H1 (cell line): ENCODE data around the gene SH3D19. TPM values are rescaled to one million over a fixed set of nuclear protein-coding genes. Genes with fewer than 3 reads are reported as not detected.

Source experiments
- CTCF ChIA-PET: fragments of 300-600 bp; sonication (Branson Sonifier 250); formaldehyde crosslinking; loops from one replicate; lab custom pipeline; 2021; ENCODE audit not compliant: partially characterized antibody; lab: Charles Lee
- POLR2A ChIA-PET: fragments of 300-600 bp; sonication (Branson Sonifier 250); formaldehyde crosslinking; loops from one replicate; lab custom pipeline; 2021; ENCODE audit warnings: inconsistent platforms; ENCODE audit not compliant: partially characterized antibody; lab: Charles Lee
- DNase-seq, 2 experiments: peaks; one replicate each; pipeline versions ENCODE4 v3.0.0 to v3.0.0-alpha.2; 2010 to 2022; ENCODE audit warnings: low spot score in 2 of 2, low read depth in 1 of 2, mixed read lengths in 1 of 2
- FAIRE-seq: peaks from 2 replicates; lab custom pipeline; 2011; peaks lifted over from hg19 to GRCh38; lab: Jason Lieb, UNC
- H2AFZ ChIP-seq: 2 replicates; pipeline ENCODE4 v1.8.1; 2012; ENCODE audit warnings: low read length, inconsistent platforms
- H2AK5ac ChIP-seq: 2 replicates; pipeline ENCODE4 v1.6.1; 2013; ENCODE audit warnings: low read depth, low read length
- H2BK120ac ChIP-seq: replicated peaks from 2 replicates; pipeline ENCODE3; 2013; ENCODE audit warnings: low read depth, low read length, inconsistent platforms
- H2BK12ac ChIP-seq: 2 replicates; pipeline ENCODE4 v1.6.1; 2013; ENCODE audit warnings: low read depth, low read length
- H2BK15ac ChIP-seq: 2 replicates; pipeline ENCODE4 v1.6.1; 2013; ENCODE audit warnings: low read length
- H2BK20ac ChIP-seq: 2 replicates; pipeline ENCODE4 v1.6.1; 2013; ENCODE audit warnings: low read length
- H2BK5ac ChIP-seq: 2 replicates; pipeline ENCODE4 v1.6.1; 2013; ENCODE audit warnings: low read depth, low read length
- H3K14ac ChIP-seq: 2 replicates; pipeline ENCODE4 v1.6.1; 2013; ENCODE audit warnings: inconsistent platforms; ENCODE audit not compliant: insufficient read length
- H3K18ac ChIP-seq: 2 replicates; pipeline ENCODE4 v1.6.1; 2013; ENCODE audit warnings: low read length; ENCODE audit errors: extremely low read depth
- H3K23ac ChIP-seq: 2 replicates; pipeline ENCODE4 v1.6.1; 2013; ENCODE audit warnings: inconsistent platforms; ENCODE audit not compliant: insufficient read length
- H3K23me2 ChIP-seq: 2 replicates; pipeline ENCODE4 v1.6.1; 2013; ENCODE audit warnings: low read depth, low read length
- H3K27ac ChIP-seq: 2 replicates; pipeline ENCODE4 v1.6.1; 2011; ENCODE audit warnings: low read depth, low read length, inconsistent platforms
- H3K27me3 ChIP-seq, 4 experiments: replicated peaks in 1 of 4; 1 replicate in 1 of 4; 2 replicates in 3 of 4; pipeline versions ENCODE4 v1.6.1 to v1.8.1; 2011 to 2013; ENCODE audit warnings: low read length in 3 of 4, mild to moderate bottlenecking in 3 of 4, inconsistent platforms in 2 of 4, mixed read lengths in 2 of 4, moderate library complexity in 1 of 4; ENCODE audit not compliant: control insufficient read depth in 3 of 4, insufficient read depth in 3 of 4; ENCODE audit errors: extremely low read depth in 1 of 4
- H3K36me3 ChIP-seq, 4 experiments: 2 replicates each; pipeline versions ENCODE4 v1.6.1 to v1.8.1; 2011 to 2013; ENCODE audit warnings: mild to moderate bottlenecking in 4 of 4, low read length in 3 of 4, moderate library complexity in 2 of 4, control low read depth in 1 of 4, inconsistent platforms in 1 of 4; ENCODE audit not compliant: insufficient read depth in 4 of 4, control insufficient read depth in 2 of 4
- H3K4ac ChIP-seq: replicated peaks from 2 replicates; pipeline ENCODE3; 2013; ENCODE audit warnings: low read length, low read depth, mixed read lengths, inconsistent platforms; ENCODE audit not compliant: insufficient read length
- H3K4me1 ChIP-seq, 4 experiments: replicated peaks in 1 of 4; 1 replicate in 1 of 4; 2 replicates in 3 of 4; pipeline versions ENCODE4 v1.6.1 to v1.8.1; 2011 to 2013; ENCODE audit warnings: low read length in 3 of 4, inconsistent platforms in 2 of 4, mixed read lengths in 1 of 4; ENCODE audit not compliant: insufficient read depth in 4 of 4, control insufficient read depth in 3 of 4
- H3K4me2 ChIP-seq, 2 experiments: 2 replicates each; pipeline versions ENCODE4 v1.6.1 to v1.8.1; 2011 to 2013; ENCODE audit warnings: low read depth in 2 of 2, low read length in 2 of 2, control low read depth in 1 of 2, inconsistent platforms in 1 of 2, mild to moderate bottlenecking in 1 of 2; ENCODE audit not compliant: insufficient read depth in 1 of 2
- H3K4me3 ChIP-seq, 4 experiments: fragments of 200-600, 300-600 bp in 1 of 4; sonication (generic), shearing (Covaris generic), sonication (Bioruptor Twin) in 1 of 4; 2 replicates each; pipeline versions ENCODE4 v1.5.1 to v1.8.1; 2011 to 2016; ENCODE audit warnings: low read length in 4 of 4, low read depth in 3 of 4, control low read depth in 2 of 4, inconsistent platforms in 2 of 4, mild to moderate bottlenecking in 2 of 4, mixed read lengths in 1 of 4, moderate library complexity in 1 of 4; ENCODE audit not compliant: insufficient read depth in 2 of 4; ENCODE audit errors: extremely low read depth in 1 of 4
- H3K56ac ChIP-seq: replicated peaks from 2 replicates; pipeline ENCODE3; 2013; ENCODE audit warnings: low read depth, mild to moderate bottlenecking, mixed read lengths, low read length, inconsistent platforms; ENCODE audit not compliant: insufficient read length
- H3K79me1 ChIP-seq: 2 replicates; pipeline ENCODE4 v1.6.1; 2013; ENCODE audit warnings: low read depth, low read length, control low read depth
- H3K79me2 ChIP-seq, 2 experiments: 2 replicates each; pipeline versions ENCODE4 v1.6.1 to v1.8.1; 2012 to 2013; ENCODE audit warnings: low read length in 2 of 2, mild to moderate bottlenecking in 2 of 2, inconsistent platforms in 1 of 2; ENCODE audit not compliant: insufficient read depth in 2 of 2, control insufficient read depth in 1 of 2
- H3K9ac ChIP-seq, 4 experiments: replicated peaks in 1 of 4; 1 replicate in 1 of 4; 2 replicates in 3 of 4; pipeline versions ENCODE4 v1.6.1 to v1.8.1; 2011 to 2013; ENCODE audit warnings: low read depth in 3 of 4, low read length in 3 of 4, control low read depth in 2 of 4, mild to moderate bottlenecking in 2 of 4, moderate library complexity in 2 of 4, inconsistent platforms in 1 of 4; ENCODE audit errors: extremely low read depth in 1 of 4
- H3K9me3 ChIP-seq, 2 experiments: 2 replicates each; pipeline versions ENCODE4 v1.6.1 to v1.8.1; 2012 to 2013; ENCODE audit warnings: mild to moderate bottlenecking in 2 of 2, moderate library complexity in 2 of 2, control low read depth in 1 of 2, inconsistent platforms in 1 of 2, low read depth in 1 of 2, low read length in 1 of 2, mixed read lengths in 1 of 2; ENCODE audit not compliant: insufficient read depth in 2 of 2
- H4K20me1 ChIP-seq, 2 experiments: replicated peaks in 1 of 2; 2 replicates each; pipeline versions ENCODE3 to v1.8.1; 2011 to 2013; ENCODE audit warnings: inconsistent platforms in 2 of 2, low read length in 2 of 2, mild to moderate bottlenecking in 1 of 2; ENCODE audit not compliant: insufficient read depth in 2 of 2, control insufficient read depth in 1 of 2
- H4K5ac ChIP-seq: 2 replicates; pipeline ENCODE4 v1.6.1; 2013; ENCODE audit warnings: low read length, low read depth, mixed read lengths, inconsistent platforms; ENCODE audit not compliant: insufficient read length
- H4K8ac ChIP-seq: 2 replicates; pipeline ENCODE4 v1.8.0; 2013; ENCODE audit warnings: mild to moderate bottlenecking, moderate library complexity, low read length, inconsistent platforms; ENCODE audit not compliant: insufficient read depth; ENCODE audit errors: extremely low read depth
- H4K91ac ChIP-seq: replicated peaks from 2 replicates; pipeline ENCODE3; 2013; ENCODE audit warnings: low read length, mixed read lengths, inconsistent platforms; ENCODE audit not compliant: insufficient read length
- CBX8 ChIP-seq: fragments of 300-800, 300-1000 bp; sonication (generic); IDR thresholded peaks from 2 replicates; pipeline ENCODE4 v1.7.1; 2016; ENCODE audit warnings: low read depth, low read length, borderline replicate concordance
- CEBPB ChIP-seq: IDR thresholded peaks from 2 replicates; pipeline ENCODE4 v1.6.1; 2012; ENCODE audit warnings: low read depth, low read length
- CHD1 ChIP-seq: IDR thresholded peaks from 2 replicates; pipeline ENCODE4 v1.6.1; 2012; ENCODE audit warnings: low read depth, low read length, improper control_type of control experiment
- JUND ChIP-seq: IDR thresholded peaks from 2 replicates; pipeline ENCODE4 v1.6.1; 2011; ENCODE audit warnings: mild to moderate bottlenecking, improper control_type of control experiment, low read length
- PHF8 ChIP-seq: fragments of 200-600 bp; sonication (generic); conservative IDR thresholded peaks from 2 replicates; pipeline ENCODE4 v1.7.1; 2012; ENCODE audit warnings: low read depth, mild to moderate bottlenecking, inconsistent platforms, low read length, moderate library complexity
- ZNF274 ChIP-seq: IDR thresholded peaks from 2 replicates; pipeline ENCODE4 v1.7.0; 2012; ENCODE audit warnings: low read length, borderline replicate concordance; ENCODE audit errors: extremely low read depth
- WGBS, 2 experiments: shearing (Covaris generic) in 1 of 2; methylation state at CpG; one replicate each; pipeline versions ENCODE4 v1.1.6 to v1.1.7; 2013 to 2015; ENCODE audit warnings: low lambda C conversion rate in 2 of 2, mixed read lengths in 2 of 2, inconsistent platforms in 1 of 2, low coverage in 1 of 2, missing lambda C conversion rate in 1 of 2; ENCODE audit not compliant: insufficient replicate concordance in 2 of 2, insufficient coverage in 1 of 2, insufficient read length in 1 of 2; ENCODE audit errors: extremely low coverage in 1 of 2, missing lambda C conversion rate in 1 of 2; 5-methylcytosine and 5-hydroxymethylcytosine counted together
- polyA plus RNA-seq, 7 experiments: library from polyadenylated mRNA; depleted of rRNA in 3 of 7; stranded (reverse) in 5 of 7; unstranded in 2 of 7; fragments of >200 nt in 5 of 7; fragments of 200-250 nt in 2 of 7; gene quantifications; 1 replicate in 5 of 7; 2 replicates in 1 of 7; 4 replicates in 1 of 7; pipeline versions ENCODE4 v1.2.1 to v1.2.3, GENCODE V29; 2011 to 2013; ENCODE audit warnings: missing spikeins in 2 of 7, mixed read lengths in 2 of 7
- total RNA-seq: library from RNA; stranded (reverse); fragmentation: NEBNext Ultra II Directional; extraction: Animal tissue kit (Norgen Biotek cat#: 25700); gene quantifications from 2 replicates; pipeline ENCODE4 v1.2.1, GENCODE V29; 2021

Gene SH3D19
- total and polyA plus RNA-seq, 2 of the 8 experiments (the other 6 are each of a cell fraction or from before 2014, with no cell fraction given): 11.7 to 51.3 TPM

DNA sequence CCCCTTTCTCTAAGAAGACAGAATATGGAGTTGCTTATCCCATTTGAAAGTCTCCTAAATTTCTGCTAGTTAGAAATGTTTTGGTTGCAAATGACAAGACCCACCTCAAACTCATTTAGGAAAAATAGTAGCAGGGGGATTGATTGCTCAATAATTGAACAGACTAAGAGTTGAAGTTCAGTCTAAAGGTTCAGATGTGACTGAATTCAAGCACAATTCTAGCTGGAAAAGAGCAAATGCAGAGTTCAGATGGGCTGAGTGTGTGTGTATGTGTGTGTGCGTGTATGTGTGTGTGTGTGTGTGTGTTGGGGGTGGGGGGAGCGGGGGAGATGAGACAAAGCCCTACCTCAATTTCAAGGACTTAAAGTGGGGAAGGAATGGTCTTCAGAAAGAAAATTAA lies 35.7 kb upstream of the SH3D19 start:
- TF ChIP-seq PHF8 (no peak), CBX8 (no peak), ZNF274 (no peak), CEBPB (0 out of 2 replicates have a peak, but pooled peaks have one; percentile 9), JUND (no peak), CHD1 (no peak)
- H2BK15ac ChIP-seq: no peak overlapping the region
- no peak overlapping the region for H2BK5ac ChIP-seq
- H2BK20ac ChIP-seq: no peak overlapping the region
- no peaks in the 10 kb centered on the region for H3K79me1 ChIP-seq
- DNase-seq (no peak), FAIRE-seq (no peak)
- no peak overlapping the region for H3K14ac ChIP-seq
- H3K9ac ChIP-seq: no peak overlapping the region
- no peak overlapping the region for H3K56ac ChIP-seq
- H3K79me2 ChIP-seq: no peaks in the 10 kb centered on the region
- no peak overlapping the region for H3K4ac ChIP-seq
- no peaks in the 10 kb centered on the region for H3K36me3 ChIP-seq
- H3K4me3 ChIP-seq: no peak overlapping the region
- H4K8ac ChIP-seq: no peak overlapping the region
- no peaks in the 10 kb centered on the region for H4K20me1 ChIP-seq
- WGBS, 2 experiments: 96% methylated on average over 2 of the region's 2 CpGs; no CpG with 5 or more reads in 1 of the 2 experiments
- H3K27ac ChIP-seq: no peak overlapping the region
- no peak overlapping the region for H2AFZ ChIP-seq
- H3K4me2 ChIP-seq: no peak overlapping the region
- no peak overlapping the region for H2AK5ac ChIP-seq
- CTCF ChIA-PET: interaction anchor here (1.5 to 1.6 kb wide), 2 partner anchors 19 to 84 kb away, joined by 4 to 10 read pairs; partner anchors contain the start of gene PRSS48
- H2BK120ac ChIP-seq: no peak overlapping the region
- no peak overlapping the region for H2BK12ac ChIP-seq
- H3K9me3 ChIP-seq: no peaks in the 10 kb centered on the region
- POLR2A ChIA-PET: no interaction called here
- no peak overlapping the region for H4K91ac ChIP-seq
- peaks cover 0 to 2% (median 0%) of the 10 kb centered on the region in 4 experiments; a peak in 1 of 7 replicates for H3K4me1 ChIP-seq
- H3K23me2 ChIP-seq: peaks cover 2% of the 10 kb centered on the region; the same call in 1 of the 2 replicates
- no peak overlapping the region for H3K18ac ChIP-seq
- H3K23ac ChIP-seq: no peak overlapping the region
- H3K27me3 ChIP-seq: no peaks in the 10 kb centered on the region; a peak in 1 of 7 replicates
- no peak overlapping the region for H4K5ac ChIP-seq
